Measurements from ENCODE around the gene BTBD17.

The BTBD17 gene

DNA sequence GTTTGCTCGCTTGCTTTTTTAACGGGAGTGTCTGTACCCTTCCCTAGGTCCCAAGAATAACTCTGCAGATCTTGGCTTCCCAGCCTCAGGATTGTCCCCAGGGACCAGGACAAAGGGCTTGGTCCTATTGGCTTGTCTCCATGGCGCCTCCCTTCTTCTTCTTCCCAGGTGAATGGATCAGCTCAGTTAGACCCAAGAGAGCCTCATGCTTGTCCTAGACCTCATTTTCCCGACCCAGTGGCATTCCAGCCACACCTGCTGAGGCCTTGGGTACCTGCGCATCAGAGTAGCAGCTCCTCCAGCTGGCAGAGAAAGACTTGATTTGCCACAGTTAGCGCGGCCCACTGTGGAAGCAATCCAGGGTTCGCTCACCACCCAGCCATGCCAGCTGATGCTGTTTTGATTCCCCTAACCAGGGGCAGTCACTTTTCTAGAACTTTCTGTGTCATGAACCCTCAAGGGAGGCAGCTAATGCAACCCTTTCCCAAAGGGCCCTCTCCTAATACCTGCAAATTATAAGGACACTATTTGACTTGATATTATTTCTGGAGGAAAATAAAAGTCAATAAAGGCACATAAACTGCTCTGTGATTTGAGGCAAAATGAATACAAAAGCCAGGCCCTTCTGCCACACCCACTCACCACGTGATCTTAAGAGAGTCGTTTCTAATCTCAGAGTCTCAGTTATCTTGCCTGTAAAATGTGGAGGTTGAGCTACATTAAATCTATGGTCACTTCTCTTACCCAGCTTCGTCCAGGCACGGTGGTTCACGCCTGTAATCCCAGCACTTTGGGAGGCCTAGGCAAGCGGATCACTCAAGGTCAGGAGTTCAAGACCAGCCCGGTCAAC is 19.5 kb upstream of the BTBD17 start:
- TF ChIP-seq TAF1 (IDR thresholded peaks at IDR 0.05; ENCODE audit: borderline replicate concordance, insufficient read depth, low read length) = no peak
- no peak for TF ChIP-seq POLR2AphosphoS5 (IDR thresholded peaks at IDR 0.05; ENCODE audit: low read depth, low read length)
- TF ChIP-seq FOXP2 (optimal IDR thresholded peaks at IDR 0.05; ENCODE audit: borderline replicate concordance, extremely low read depth, extremely low read length, insufficient read depth) = no peak
- TF ChIP-seq, protein P1, sequence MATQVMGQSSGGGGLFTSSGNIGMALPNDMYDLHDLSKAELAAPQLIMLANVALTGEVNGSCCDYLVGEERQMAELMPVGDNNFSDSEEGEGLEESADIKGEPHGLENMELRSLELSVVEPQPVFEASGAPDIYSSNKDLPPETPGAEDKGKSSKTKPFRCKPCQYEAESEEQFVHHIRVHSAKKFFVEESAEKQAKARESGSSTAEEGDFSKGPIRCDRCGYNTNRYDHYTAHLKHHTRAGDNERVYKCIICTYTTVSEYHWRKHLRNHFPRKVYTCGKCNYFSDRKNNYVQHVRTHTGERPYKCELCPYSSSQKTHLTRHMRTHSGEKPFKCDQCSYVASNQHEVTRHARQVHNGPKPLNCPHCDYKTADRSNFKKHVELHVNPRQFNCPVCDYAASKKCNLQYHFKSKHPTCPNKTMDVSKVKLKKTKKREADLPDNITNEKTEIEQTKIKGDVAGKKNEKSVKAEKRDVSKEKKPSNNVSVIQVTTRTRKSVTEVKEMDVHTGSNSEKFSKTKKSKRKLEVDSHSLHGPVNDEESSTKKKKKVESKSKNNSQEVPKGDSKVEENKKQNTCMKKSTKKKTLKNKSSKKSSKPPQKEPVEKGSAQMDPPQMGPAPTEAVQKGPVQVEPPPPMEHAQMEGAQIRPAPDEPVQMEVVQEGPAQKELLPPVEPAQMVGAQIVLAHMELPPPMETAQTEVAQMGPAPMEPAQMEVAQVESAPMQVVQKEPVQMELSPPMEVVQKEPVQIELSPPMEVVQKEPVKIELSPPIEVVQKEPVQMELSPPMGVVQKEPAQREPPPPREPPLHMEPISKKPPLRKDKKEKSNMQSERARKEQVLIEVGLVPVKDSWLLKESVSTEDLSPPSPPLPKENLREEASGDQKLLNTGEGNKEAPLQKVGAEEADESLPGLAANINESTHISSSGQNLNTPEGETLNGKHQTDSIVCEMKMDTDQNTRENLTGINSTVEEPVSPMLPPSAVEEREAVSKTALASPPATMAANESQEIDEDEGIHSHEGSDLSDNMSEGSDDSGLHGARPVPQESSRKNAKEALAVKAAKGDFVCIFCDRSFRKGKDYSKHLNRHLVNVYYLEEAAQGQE (IDR thresholded peaks at IDR 0.05; ENCODE audit: insufficient read depth in 1 of 2, low read depth in 2 of 2, low read length in 2 of 2) = no peak
- no peak for TF ChIP-seq SIN3A (IDR thresholded peaks at IDR 0.05; ENCODE audit: borderline replicate concordance, insufficient read depth, low read length)

DNA sequence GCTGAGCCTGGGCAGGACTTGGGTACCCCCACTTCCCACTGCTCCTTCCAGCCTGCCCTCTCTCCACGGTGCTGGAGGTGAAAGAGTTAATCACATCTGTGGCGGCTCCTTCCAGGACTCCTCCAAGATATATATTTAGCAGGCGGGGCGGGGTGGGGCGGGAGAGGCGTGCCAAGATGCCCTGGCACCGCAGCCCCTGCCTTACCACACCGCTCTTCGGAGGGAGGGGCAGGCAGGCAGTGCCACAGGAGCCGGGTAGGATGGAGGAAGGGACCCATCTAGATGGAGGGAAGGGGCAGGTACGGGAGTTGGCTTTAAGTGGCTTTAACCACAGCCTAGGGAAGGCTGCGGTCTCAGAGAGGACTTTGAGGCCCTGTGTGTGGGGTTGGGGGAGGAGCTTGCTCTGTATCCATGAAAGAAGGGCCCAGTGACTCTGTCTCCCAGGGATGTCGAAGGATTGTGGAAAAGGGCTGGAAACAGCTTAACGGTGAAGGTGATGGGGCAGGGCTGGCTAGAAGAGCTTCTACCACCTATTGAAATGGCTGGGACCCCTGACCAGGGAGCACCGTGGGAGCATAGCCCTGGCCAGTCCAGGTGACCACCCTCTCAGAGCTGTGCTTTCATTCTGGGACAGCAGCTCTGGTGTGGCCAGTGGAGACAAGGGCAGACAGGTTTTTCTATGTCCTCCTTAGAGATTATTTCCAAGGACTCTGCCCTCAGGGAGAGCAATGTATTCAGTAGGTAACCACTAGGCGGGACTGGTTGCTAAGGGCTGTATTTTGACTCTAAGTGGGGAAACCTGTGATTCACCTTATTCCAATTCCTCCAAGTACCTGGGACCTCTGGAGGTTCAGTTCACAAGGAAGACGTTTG is 18.7 kb upstream of the BTBD17 start:
- no peak for TF ChIP-seq TAF1 (IDR thresholded peaks at IDR 0.05; ENCODE audit: borderline replicate concordance, insufficient read depth, low read length)
- no peak for TF ChIP-seq POLR2AphosphoS5 (IDR thresholded peaks at IDR 0.05; ENCODE audit: low read depth, low read length)
- no peak for TF ChIP-seq SIN3A (IDR thresholded peaks at IDR 0.05; ENCODE audit: borderline replicate concordance, insufficient read depth, low read length)
- TF ChIP-seq FOXP2 (optimal IDR thresholded peaks at IDR 0.05; ENCODE audit: borderline replicate concordance, extremely low read depth, extremely low read length, insufficient read depth) = no peak
- TF ChIP-seq, protein P1 (IDR thresholded peaks at IDR 0.05; ENCODE audit: insufficient read depth in 1 of 2, low read depth in 2 of 2, low read length in 2 of 2) = no peak

DNA sequence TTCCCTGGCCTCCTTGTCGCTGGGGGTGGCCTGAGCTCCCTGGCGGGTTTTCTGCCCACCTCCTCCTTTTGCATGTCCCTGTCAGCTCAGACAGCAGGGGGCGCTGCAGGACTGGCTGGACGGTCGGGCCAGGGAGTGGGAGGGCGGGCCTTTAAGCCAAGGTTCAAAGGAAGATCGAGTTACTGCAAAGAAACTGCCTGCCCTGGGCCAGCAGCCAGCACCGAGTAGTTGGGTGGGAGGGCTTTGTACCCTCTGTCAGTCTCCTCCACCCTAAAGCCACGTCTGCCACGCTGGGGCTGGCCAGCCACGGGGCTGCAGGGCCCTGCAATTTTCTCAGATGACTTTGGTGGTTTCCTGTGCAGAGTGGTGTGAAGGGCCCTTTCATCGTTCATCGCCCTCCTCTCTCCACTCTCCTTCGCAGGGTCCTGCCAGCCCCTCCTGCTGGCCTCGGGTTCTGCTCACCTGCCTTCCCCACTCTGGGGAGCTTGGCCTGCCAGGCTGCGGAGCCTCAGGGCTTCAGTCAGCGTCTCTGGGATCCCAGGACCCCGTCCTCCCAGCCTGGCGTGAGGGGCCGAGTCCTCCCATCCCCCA is 17.9 kb upstream of the BTBD17 start:
- TF ChIP-seq, protein P1 (IDR thresholded peaks at IDR 0.05; ENCODE audit: insufficient read depth in 1 of 2, low read depth in 2 of 2, low read length in 2 of 2) = no peak
- TF ChIP-seq POLR2AphosphoS5 (IDR thresholded peaks at IDR 0.05; ENCODE audit: low read depth, low read length) (no peak), SIN3A (IDR thresholded peaks at IDR 0.05; ENCODE audit: borderline replicate concordance, insufficient read depth, low read length) (no peak), TAF1 (IDR thresholded peaks at IDR 0.05; ENCODE audit: borderline replicate concordance, insufficient read depth, low read length) (no peak), FOXP2 (optimal IDR thresholded peaks at IDR 0.05; ENCODE audit: borderline replicate concordance, extremely low read depth, extremely low read length, insufficient read depth) (no peak)

GRCh38 chr17:74374858-74375257 is 13.2 kb upstream of the BTBD17 start:
- TF ChIP-seq TAF1 (IDR thresholded peaks at IDR 0.05; ENCODE audit: borderline replicate concordance, insufficient read depth, low read length) = no peak
- no peak for TF ChIP-seq POLR2AphosphoS5 (IDR thresholded peaks at IDR 0.05; ENCODE audit: low read depth, low read length)
- TF ChIP-seq, protein P1 (IDR thresholded peaks at IDR 0.05; ENCODE audit: insufficient read depth in 1 of 2, low read depth in 2 of 2, low read length in 2 of 2) = no peak
- TF ChIP-seq FOXP2 (optimal IDR thresholded peaks at IDR 0.05; ENCODE audit: borderline replicate concordance, extremely low read depth, extremely low read length, insufficient read depth) = no peak
- no peak for TF ChIP-seq SIN3A (IDR thresholded peaks at IDR 0.05; ENCODE audit: borderline replicate concordance, insufficient read depth, low read length)
